GM18873 (cell line): ENCODE results near the gene ITK.
"Not testable (repeated sequence)": the region's sequence is repeated elsewhere in the genome, so short reads cannot be mapped to it uniquely, and the experiment has no call there.

Source experiments
- ATAC-seq: cut with Tn5 transposase; IDR thresholded peaks from one replicate; pipeline ENCODE4 v1.9.1; 2021; ENCODE audit warnings: mild to moderate bottlenecking, moderate library complexity, moderate number of reproducible peaks; ENCODE audit not compliant: unreplicated experiment, low FRiP score

The ITK gene

GRCh38 chr5:157166214-157167213, 14.1 kb upstream of the ITK start, which contains the start of gene GARIN3:
TSS of gene GARIN3 (minus strand) at chr5:157166264. CDS start at chr5:157166168, 96 bp downstream.
- ATAC-seq: no peak

DNA sequence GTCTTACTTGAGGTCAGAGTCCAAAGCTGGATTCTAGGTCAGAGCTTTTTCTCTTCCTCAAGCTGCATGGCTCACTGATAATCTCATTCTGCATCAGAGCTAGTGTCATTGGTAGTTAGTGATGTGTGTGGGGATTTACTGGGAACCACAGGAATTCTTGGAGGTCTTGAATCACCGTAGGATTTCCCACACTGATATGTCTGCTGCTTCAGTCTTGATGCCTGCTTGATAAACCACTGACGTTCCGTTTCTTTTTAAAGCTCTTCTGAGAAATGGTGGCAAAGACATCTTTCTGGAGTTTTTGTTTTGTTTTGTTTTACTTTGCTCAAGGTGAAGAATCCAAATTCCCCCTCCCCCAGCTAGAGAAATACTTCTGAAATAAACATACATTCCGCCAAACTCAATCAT, 13.4 kb upstream of the ITK start:
- ATAC-seq: no peak

DNA sequence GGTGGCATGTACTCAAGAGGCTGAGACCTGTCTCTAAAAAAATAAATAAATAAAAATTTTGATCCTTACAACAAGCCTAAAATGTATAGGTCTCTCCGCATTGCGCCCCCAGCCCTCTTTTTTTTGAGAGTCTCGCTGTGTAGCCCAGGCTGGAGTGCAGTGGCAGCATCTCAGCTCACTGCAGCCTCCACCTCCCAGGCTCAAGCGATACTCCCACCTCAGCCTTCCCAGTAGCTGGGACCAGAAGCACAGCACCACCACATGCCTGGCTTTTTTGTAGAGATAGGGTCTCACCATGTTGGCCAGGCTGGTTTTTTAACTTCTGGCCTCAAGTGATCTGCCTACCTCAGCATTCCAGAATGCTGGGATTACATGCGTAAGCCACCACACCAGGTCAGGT, 12.4 kb upstream of the ITK start:
- no peak for ATAC-seq

GRCh38 chr5:157172403-157172802, 8.2 kb upstream of the ITK start:
- ATAC-seq: peak; percentile 99

- no peak for ATAC-seq
Measured at GRCh38 chr5:157175071-157175612, 5.5 kb upstream of the ITK start.

DNA sequence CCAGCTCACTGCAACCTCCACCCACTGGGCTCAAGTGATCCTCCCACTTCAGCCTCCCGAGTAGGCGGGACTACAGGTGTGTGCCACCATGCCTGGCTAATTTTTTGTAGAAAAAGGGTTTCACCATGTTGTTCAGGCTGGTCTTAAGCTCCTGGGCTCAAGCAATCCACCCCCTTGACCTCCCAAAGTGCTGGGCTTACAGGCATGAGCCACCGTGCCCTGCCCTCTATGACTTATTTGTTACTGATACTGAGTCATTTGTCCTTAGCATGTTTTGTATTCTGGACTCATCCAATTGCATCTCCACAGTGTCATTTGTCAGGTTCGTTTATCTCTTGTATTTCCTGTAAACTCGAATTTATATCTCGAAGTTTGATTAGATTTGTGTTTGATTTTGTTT, 2.7 kb upstream of the ITK start:
- ATAC-seq: no peak

DNA sequence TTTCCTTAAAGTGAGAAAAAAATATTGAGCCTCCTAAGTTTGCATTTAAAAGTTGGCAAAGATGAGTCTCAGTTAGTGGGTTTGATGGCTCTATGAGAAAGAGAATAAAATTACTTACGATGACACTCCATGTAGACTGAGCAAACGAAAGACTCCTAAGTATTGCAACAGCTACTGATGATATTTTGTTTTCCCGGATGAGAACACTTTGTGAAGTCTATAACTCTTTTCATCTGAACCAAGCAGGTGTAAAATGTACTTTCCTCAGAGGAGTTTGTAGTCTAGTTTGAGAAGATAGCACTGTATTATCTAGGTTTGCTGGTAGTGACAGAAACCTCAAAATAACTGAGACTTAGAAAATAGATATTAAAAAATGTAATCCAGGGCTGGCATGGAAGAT, 1.7 kb upstream of the ITK start:
- no peak for ATAC-seq

DNA sequence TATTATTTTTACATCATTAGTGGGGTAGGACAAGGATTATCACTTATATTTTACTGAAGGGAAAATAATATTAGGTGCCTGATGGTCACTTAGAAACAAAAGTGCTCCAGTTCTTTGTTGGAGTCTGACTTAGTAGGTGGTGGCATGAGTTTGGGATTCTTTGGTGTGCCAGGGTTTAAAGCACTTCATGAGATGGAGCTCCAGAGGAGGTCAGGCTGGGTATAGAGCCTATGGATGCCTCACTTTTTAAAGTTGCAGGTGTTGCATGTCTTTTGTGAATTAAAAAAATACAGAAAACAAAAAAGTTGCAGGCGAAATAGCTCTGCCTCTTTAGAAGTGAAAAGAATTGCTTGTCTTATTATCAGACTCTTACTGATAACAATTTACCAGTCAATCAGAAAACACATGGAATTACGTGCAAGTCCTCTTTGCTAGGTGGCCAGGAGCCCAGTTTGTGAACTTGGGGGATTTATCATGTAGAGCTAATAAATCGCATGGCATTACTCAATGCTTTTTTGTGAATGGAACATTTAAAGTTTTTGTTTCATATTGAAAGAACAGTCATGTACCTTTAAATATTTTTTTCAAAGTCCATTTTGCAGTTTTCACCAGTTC, 1.6 kb downstream of the ITK start:
- ATAC-seq: no peak

DNA sequence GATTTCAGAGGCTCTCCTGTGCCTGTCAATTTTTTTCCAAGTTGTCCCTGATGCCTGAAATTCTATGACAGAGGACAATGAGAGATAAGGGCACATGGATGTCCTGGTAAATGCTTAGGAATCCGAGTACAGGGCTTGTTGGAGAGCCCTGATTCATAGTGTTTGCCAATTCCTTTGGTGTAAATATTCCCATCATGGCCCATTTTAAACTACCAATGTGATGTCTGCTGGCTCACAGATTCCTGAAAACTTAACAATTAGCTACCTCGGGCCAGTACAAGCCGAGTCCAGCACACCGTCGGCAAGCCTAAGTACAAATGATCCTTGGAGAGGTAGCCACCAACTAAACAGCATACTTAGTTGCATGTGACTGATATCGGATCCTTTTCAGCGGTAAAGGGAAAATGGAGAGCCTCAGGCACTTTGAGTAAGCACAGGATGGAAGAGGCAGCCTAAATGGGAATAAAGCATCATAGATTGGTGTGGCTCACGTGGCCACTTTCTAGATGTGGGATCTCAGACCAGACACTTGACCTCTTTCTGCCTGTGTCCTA, 3.6 kb downstream of the ITK start:
- no peak for ATAC-seq

DNA sequence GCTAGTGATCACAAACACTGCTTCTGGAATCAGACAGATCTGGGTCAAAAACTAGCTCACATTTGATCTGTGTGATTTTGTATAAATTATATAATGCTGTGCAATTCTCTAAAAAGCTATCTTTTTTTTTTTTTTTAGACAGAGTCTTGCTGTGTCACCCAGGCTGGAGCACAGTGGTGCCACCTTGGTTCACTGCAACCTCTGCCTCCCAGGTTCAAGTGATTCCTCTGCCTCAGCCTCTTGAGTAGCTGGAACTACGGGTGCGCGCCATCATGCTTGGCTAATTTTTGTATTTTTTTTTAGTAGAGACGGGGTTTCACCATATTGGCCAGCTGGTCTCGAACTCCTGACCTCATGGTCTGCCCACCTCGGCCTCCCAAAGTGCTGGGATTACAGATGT, 4.5 kb downstream of the ITK start:
- not testable (repeated sequence) for ATAC-seq

DNA sequence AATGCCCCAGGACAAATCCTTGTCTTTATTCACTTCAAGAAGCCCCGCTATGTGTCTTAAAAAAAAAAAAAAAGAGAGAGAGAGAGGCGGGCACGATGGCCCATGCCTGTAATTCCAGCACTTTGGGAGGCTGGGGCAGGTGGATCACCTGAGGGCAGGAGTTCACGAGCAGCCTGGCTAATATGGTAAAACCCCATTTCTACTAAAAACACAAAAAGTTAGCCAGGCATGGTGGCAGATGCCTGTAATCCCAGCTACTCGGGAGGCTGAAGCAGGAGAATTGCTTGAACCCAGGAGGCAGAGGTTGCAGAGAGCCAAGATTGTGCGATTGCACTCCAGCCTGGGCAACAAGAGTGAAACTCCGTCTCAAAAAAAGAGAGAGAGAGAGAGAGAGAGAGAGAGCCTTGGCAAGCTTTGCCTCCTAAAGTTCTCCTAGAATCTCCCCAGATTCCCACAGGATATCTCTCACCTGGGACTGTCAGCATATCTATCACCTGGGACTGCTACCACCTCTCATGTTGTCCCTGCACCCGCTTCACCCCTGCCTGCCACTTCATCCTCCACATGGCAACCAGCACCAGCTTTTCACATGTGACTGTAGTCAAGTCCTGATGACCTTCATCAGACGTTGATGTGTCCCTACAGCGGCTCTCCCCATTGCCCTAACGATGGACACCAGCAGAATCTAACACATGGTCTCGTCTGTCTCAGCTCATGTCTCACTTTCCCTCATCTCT, 5.8 kb downstream of the ITK start:
- ATAC-seq: no peak

DNA sequence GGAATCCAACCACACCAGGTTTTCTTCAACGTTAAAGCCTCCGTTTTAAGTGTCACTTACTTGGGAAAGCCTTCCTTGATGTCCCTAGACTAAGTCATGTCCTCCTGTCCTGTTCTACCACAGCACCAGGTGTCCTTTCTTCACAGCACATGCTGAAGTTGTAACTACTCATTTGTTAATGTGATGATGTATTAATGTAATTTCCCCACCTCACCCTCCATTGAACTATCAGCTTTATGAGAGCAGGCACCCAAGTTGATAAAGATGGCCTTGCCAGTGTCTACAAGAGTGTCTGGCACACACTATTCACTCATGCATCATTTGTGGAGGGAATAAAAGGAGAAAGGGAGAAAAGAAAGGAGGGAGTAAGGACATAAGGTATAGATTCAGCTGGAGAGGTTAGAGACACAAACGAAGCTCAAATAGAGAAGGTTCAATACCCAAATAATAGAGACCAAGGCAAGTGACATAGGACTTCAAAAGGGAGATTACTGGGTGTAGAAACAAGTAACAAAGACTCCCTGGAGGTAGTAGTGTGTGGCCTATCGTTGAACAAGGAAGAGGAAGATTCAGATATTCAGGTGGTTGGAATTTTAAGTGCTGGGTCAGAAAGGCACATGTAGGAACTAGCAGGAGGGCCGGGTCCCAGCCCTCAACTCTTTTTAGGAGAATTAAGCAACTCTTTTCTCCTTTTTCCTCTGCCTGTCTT, 6.6 kb downstream of the ITK start:
- ATAC-seq: no peak

DNA sequence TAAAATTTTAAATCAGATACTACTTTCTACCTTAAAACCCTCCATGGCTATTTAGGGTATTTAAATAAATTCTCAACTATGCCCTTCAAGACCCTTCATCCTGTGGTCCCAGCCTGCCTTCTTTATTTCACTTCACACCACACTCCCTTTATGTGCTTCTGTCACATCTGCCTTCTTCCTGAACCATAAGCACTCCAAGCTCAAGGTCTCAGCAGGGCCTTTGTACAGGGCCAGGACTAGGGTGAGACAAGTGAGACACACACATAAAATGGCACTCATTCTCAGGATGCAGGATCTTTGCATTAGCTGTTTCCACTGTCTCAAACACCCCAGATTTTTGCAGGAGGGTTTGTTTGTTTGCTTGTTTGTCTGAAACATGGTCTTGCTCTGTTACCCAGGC, 7.6 kb downstream of the ITK start:
- no peak for ATAC-seq

- ATAC-seq: no peak
Measured at GRCh38 chr5:157189223-157189622, 8.6 kb downstream of the ITK start.

GRCh38 chr5:157193699-157194424, 13.2 kb downstream of the ITK start:
- ATAC-seq: no peak

DNA sequence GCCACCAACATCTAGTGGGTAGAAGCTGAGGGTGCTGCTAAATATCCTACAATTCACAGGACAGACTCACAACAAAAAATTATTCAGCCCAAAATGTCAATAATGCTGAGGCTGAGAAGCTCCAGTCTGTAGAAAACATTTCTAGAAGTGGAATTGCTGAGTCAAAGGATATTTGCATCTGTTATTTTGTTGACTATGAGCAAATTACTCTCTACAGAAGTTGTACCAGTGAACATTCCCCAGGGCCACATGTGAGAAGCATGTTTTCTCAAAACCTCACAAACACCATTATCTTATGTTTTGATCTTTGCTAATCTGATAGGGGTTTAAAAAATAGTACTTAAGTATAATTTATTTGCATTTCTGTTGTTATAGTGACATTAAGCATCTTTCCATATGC, 15.4 kb downstream of the ITK start:
- no peak for ATAC-seq

- no peak for ATAC-seq
Measured at GRCh38 chr5:157197086-157197485, 16.4 kb downstream of the ITK start.

GRCh38 chr5:157198277-157198986, 17.8 kb downstream of the ITK start:
- ATAC-seq: no peak

DNA sequence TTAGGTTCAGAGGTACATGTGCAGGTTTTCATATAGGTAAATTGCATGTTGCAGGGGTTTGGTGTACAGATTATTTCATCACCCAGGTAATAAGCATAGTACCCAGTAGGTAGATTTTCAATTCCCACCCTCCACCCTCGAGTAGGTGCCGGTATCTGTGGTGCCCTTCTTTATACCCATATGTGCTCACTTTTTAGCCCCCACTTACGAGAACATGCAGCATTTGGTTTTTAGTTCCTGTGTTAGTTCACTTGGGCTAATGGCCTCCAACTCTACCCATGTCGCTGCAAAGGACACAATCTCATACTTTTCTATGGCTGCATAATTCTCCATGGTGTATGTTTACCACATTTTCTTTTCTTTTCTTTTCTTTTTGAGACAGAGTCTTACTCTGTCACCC, 21.2 kb downstream of the ITK start:
- ATAC-seq: no peak
